ENCODE data around the gene ZNF496.

The ZNF496 gene

DNA sequence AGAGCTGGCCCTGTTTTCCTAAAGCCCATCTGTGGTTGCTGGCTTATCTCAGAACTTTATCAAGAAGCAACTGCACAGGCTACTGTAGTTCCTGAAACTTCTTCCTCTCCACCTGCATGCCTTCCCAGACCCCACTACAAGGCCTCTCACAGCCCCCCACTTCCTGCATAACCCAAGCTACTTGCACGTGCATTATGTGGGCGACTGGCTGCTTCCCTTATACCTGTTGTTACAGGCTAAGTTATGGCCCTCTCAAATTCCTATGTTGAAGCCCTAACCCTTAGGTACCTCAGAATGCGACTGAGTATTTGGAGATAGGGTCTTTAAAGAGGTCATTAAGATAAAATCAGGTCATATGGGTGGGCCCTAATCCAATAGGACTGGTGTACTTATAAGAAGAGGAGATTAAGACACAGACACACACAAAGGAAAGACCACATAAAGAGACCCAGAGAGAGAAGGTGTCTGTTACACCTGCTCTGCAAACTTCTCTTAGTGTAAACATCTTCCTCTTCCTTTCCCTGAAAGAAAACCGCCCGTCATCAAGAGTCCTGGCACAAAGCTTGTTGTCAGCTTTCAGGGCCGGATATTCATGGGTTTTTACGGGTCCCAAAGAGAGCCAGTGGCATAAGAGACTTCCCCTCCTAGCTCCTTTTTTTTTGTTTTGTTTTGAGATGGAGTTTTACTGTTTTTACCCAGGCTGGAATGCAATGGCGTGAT lies 5.1 kb downstream of the ZNF496 start:
- ATAC-seq, result no peak

DNA sequence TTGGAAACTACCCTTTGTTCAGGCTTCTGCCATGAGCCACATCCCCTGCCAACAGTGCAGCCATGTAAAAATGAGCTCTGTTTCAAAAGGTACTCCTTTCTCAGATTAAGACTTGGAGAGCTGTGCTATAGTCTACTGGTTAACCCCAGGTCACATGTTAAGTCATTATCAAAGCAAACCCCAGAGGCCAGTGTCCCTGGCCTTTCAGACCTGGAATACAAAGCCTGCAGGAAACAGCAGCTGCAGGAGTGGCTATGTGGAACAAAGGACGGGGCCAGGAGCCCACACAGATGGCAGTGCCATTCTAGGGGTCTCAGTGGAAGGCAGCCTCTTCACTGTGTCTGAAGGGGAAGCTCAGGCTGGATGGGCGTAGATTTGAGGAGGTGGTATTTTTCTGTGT lies 6.7 kb downstream of the ZNF496 start:
- ATAC-seq, result no peak

DNA sequence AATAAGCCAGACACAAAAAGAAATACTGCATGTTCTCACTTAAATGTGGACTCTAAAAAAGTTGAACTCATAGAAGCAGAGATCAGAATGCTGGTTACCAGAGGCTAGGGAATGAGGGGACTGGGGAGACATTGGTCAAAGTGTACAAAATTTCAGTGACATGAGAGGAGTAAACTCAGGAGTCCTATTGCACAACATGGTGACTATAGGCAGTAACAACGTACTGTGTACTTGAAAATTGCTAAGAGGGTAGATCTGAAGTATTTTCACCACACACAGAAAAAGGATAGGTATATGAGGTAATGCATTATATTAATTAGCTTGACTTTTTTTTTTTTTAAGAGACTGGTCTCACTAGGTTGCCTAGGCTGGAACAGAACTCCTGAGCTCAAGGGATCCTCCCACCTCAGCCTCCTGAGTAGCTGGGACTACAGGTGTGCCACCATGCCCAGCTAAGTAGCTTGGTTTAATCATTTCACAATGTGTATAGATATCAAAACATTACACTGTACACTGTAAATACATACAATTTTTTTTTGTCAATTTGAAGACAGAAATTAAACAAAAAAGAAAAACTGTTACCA lies 7.4 kb downstream of the ZNF496 start:
- ATAC-seq, result no peak

DNA sequence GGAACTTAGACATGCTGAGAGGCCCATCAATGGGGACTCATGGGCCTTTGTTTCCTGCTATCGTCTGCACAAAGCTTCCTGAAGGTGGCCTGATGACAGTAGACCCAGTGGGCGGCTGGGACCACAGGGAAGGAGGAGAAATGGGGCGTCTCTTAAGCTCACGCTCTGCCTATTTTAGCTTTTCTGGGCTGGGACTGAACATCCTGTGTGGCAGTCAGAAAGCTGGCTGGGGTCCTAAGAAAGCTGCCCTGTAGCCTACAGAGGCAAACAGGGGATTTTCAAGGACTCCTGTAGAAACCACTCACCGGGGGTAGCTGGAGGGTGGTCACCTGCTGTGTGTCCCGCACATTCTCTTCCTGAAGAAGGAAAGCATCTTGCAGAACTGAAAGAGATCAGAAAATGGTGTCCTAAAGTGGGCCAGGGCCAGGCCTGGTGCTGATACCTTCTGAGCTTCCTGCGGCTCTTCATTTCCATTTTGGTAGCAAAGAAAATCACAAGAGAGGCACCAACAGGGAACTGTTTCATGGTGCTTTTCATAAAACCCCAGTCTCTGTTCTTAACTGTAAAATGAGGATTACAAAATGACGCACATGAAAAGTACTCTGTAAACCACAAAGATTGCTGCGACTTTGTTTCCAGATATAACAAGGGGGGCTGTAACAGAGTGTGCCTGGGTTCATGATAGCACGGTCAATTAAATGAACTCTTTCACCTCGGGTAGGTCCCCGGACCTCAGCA lies 8.6 kb downstream of the ZNF496 start:
- no peak for ATAC-seq

DNA sequence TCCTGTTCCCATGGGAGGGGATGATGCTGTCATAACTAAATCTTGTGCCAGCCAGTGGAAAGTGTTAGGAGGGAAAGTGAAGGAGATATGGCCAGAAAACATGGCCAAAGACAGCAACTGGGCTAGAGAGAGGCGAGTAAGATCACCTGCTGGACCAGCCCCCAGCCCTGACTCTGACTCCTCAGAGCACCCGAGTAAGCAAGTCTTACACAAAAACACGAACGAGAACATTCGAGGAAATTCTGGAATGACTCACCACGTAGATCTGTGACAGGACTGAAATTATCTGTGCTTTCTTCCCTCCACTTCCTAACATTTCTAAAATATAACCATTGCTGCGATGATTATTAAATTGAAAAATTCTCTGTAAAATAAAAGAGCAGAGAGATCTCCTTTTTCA lies 9.2 kb downstream of the ZNF496 start:
- ATAC-seq, result no peak

DNA sequence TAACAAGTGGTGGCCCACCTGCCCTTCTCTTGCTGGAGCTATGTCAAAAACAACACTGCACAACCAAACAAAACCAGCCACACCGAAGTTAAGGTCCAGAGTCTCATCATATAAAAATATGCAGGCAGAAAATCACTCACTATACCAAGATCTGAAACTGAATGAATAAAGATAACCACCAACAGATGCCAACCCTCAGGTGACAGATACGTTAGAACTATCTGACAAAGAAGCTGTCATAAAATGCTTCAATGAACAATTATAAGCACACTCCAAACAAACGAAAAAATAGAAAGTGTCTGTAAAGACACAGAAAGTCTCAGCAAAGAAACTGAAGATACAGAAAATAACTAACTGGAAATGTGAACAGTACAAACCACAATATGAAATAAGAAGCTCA lies 14.0 kb downstream of the ZNF496 start:
- ATAC-seq, result no peak

DNA sequence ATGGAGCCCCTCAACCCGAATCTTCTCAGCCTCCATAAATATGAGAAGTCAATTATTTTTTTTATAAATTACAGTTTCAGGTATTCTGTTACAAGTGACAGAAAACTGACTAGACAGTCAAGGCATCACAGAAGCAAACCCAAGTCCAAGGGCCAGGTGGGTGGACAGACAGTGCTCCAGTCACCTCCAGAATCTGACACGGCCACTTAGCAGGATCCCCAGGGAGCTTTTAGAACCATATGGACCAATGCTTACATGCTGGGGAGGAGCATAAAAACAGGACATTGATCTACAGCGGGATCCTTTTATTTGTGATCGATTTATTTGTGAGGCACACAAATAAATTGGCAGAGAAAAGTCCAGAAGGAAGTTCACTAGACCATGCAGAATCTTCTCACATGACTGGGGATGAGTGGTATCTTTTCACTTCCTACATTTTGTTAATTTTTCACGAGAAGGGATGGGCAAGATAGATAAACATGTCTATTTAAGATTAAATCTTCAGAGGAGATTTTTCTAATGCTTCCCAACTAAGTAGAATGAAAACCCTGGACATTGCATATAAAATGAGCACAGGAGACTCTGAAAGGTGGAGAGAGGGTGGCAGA lies 15.0 kb downstream of the ZNF496 start:
- no peak for ATAC-seq

DNA sequence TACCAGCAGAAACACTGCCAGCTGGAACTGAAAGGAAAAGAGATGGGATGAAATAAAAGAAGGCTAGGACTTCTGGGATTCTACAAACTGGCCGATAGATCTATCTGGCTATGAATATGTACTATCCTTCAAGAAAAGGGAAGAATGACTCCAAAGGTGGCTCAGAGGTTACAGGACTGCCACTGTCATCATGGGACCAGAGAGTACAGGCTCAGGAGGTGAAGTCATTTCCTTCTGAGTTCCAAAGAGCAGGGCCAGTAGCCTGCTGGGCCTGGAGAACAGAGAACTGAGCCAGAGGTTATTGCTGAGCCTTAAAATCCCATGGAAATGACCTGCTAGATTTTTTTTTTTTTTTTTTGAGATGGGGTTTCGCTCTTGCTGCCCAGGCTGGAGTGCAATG lies 27.6 kb downstream of the ZNF496 start:
- ATAC-seq, result no peak

DNA sequence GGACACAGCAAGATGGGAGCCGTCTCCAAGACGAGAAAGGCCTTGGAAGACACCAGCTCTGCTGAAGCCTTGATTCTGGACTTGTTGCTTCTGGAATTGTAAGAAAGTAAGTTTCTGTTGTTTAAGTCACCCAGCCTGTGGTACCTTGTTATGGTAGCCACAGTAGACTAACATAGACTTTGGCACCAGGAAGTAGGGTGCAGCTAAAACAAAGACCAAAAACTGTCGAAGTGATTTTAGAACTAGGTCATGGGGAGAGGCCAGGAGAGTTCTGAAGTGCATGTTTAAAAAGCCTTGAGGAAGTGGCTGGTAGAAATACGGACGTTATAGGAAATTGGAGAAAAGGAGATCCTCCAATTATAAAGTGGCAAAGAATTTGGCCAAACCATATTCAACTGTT lies 28.5 kb downstream of the ZNF496 start:
- no peak for ATAC-seq

DNA sequence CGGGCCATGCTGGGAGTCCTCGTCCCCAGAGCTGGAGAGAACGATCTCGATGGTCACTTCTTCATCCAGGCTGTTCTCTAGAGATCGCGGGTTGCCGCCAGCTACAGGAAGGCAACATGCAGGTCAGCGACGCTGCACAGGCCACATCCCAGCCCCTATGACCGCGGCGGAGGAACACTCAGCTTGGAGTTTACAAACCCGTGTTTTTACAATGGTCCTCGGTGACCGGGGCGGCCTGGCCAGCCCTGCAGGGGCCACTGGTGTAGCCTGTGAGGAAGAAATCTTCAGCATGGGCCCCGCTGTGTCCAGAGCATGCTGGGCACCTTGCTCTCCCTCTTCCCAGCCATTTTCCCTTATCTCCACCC lies 30.5 kb downstream of the ZNF496 start:
- no peak for ATAC-seq

DNA sequence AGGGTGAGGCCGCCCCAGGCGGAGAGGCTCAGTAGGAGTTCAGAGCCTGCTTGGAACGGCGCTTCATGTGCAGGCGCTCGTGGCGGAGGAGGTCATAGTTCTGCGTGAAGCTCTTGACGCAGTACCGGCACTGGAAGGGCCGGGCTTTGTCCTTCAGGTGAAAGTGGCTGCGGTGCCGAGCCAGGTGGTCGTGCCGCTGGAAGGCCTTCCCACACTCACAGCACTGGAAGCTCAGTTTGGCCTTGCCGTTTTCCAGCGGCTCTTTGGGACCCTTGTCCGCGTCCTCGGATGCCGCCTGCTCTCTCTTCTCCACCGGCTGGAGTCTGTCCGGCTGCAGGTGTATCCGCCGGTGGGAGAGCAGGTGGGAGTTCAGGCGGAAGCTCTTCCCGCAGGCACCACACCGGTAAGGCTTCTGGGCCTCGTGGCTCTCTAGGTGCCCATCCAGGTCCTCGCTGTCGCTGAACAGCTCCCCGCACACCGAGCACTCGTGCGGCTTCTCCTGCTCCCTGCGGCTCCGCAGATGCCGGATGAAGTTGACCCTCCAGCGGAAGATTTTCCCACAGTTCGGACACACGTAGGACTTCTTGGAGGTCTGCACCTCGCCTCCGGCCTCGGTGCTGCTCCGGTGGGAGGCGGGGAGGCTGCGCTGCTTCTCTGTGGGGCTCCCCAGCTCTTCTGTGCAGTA lies 31.0 kb downstream of the ZNF496 start:
- ATAC-seq, result no peak

DNA sequence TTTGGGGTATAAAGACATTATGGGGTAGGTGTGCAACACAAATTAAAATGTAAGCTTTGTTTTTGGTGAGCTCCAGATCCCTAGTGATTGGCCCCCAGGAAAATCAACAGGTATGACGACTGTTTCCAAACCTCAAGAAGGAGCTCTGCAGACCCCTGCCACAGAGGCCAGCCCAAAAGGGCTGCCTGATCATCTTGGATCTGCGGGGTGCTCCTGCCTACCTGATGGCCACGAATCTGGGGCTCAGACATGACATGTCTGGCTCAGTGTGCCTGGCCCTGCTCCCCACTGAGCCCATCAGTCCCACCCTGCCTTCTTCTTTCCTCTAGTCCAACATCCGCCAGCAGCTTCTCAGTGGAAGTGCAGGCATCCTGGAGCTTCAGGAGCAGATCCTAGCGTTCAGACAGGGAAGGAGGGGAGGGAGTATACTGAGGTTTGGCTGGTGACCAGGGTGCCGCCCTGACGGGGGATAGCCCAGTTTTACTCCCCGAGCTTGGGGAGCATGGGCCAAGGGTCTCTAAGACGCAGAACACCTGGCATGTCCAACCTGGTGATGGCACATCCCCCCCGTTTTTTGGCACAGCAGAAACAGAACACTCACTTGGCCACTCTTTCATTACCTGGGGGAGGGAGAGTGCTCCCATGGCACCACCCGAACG lies 31.8 kb downstream of the ZNF496 start:
- no peak for ATAC-seq

DNA sequence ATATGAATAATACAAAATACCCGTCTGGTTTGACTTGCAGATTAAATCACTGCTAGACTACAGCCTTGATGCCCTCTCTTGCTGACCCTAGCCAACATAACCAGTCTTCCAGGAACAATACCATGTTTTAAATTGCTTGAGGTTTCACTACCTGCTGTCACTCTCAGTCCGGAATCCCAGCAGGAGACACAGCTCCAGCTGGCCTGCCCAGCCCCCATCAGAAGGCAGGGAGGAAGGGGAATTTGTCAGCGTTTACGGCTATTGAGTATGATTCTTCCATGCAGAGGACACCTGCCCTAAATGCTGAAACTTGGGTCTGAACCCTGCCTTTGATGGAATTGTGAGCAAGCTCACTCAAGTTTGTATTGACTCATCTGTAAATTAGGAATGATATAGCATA lies 33.0 kb downstream of the ZNF496 start:
- ATAC-seq, result no peak

DNA sequence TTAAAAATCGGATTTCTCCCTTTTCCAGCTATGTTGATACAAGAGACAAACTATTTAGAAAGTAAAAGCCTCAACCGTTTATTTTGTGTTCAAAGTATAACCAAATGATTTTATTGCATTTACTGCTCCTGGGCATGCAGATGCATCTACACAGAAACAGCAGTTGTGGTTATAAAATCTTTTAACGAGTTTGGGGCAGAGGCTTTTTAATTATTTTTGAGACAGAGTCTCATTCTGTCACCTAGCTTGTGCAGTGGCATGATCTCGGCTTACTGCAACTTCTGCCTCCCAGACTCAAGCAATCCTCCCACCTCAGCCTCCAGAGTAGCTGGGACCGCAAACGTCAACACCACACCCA lies 33.6 kb downstream of the ZNF496 start:
- ATAC-seq, result no peak

DNA sequence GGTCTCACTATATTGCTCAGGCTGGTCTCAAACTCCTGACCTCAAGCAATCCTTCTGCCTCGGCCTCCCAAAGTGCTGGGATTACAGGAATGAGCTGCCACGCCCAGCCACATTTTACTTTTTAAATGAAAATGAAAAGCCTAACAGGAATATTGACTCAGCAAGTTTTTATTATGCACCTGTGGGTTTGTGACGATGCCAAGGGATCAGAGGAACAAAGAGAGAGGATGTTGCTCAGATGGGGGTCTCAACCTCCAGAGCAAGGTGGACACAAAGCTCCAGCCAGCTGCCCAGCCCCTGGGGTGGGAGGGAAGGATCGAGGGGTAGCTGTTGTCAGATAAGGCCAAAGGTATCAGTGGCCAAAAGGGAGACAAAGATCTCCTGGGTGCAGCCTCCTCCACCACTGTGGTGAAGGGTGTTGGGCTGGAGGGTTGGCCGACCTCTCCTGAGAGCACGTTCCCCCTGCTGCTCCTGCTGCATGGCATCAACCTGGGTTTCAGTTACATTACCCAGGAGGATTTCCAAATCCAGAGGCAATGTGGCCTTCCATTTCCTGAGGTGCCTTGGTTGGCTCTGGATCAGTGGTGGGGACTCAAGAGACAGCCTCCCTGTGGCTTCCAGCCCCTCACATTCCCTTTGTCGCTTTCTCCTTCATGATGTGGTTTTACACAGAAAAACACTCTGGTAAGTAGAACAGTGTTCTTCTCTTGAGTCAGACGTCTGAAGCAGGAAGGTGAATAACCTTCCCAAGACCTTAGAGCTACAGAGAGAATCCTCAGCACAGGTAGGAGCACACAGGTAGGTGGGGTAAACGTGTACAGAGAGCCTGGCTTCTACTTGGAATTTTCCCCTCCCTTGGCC lies 34.2 kb downstream of the ZNF496 start:
- no peak for ATAC-seq

DNA sequence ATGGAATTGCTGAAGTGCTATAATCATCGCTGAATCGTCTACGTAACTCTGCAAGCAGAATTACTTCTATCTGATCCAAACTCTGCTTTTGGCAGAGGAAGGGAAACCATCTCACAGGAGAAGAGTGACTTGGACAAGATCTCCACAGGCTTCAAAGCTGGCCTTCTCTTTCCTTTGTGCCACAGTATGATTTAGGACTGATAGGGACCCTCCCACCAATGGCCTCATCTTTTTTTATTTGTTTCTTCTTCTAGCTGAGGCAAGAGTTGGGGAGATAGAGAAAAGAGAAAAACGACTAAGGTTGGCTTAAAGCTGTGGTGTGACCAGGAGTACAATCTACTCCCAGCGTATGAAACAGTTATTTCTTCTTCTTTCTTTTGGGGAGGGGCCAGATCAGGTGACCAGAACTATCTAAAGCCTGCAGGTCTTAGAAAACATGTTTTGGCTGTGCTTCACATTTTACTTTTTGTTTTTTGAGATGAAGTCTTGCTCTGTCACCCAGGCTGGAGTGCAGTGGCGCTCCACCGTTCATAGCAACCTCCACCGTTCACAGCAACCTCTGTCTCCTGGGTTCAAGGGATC lies 35.0 kb downstream of the ZNF496 start:
- no peak for ATAC-seq

DNA sequence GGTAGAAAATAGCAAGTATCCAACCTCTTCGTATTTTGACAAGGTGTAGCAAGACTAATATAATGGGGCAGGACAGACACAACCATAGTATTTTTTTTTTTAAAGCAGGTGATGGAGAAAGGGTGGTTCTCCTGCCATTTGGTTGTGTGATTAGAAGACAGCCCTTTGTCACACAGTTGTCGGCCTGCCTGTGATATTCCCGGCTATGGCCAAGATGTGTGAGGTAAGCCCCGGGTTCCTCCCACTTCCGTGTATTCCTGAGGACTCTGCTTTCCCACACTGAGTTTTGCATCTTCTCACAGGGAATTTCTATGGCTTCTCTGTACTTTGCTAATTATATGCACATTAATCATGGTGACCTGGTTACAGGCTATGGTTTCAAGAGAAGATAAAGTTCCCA lies 35.9 kb downstream of the ZNF496 start:
- ATAC-seq, result no peak

DNA sequence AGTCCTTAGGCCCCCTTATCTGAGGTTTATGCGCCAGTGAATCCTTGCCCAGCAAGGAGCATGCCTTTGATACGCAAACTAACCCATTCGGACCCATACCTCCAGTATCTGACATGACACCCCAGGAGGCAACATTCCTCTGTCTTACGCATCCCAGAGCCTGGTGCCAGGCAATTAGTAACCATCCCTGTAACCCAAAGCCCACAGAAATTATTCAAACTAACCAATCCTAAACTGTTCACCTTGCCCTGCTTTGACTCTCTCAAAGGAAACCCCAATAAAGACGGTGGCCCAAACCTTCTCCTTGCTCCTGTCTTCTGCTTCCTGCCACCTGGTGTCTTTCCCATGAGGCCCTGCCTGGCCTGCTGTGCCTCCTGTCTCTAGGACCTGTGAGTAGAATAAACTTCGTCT lies 36.4 kb downstream of the ZNF496 start:
- ATAC-seq, result no peak

DNA sequence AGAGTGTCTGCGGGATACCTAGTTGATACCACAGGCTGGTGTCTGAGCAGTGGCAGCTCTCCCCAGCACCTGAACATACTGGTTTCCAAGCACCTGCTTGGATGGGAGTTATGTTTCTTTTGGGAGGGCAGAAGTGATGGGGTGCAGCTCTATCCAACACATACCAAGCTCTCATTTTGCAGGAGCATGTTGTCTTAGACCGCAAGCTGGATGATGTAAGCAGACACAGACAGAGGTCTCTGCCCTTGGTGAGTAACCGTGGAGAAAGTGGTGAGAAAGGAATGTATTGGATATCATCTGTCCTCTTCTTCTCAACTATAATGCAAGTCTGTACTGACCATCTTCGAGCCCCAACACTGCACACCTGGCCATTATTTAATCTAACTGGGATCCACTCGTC lies 37.4 kb downstream of the ZNF496 start:
- no peak for ATAC-seq

DNA sequence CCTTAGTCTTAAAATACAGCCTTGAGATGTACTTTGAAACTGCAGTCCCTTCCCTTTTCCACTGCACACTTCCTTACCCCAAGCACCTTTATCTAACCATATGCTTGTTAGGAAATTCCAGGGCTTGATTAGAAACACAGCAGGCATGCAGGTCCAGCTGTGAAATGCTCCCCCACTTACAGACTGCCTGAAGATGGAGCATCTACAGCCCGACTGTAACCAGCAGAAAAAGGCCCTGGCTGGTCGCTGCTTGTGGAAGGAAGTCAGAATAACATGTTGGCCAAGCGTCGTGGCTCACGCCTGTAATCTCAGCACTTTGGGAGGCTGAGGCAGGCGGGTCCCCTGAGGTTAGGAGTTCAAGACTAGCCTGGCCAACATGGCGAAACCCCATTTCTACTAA lies 38.6 kb downstream of the ZNF496 start:
- ATAC-seq, result no peak

DNA sequence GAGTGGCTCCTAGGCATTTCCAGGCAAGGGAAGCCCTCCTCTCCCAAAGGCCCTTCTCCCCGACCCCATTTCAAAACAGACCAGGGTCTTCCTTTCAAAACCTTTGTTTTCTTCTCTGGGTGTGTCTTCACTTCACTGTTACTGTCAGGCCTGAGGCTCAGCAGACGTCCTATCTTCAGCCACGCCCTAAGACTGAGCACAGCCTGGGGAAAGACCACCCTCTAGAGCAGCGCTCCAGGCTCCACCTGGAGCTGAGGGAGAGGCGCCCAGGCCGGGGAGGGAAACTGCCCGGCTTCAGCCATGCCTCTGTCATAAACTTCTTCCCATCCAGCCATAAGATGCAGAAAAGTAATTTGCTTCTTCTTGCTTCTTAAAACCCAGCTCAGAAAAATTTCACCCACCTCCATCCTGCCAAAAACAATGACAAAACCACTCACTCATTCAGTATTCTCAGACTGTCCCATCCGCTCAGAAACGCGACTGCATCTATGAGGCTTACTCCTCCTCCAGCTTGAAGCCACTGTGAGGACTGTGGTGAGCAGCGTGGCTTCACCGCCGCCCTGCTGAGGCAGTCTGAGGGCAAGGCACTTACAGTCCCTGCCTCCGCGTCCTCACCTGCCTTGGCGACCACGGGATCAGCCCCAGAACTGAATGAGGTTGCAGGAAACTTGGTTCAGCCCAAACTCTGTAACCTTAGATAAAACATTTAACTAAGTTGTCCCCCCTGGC lies 39.7 kb downstream of the ZNF496 start:
- no peak for ATAC-seq

All from activated CD4-positive, CD25-positive, alpha-beta regulatory T cell treated with anti-CD3 and anti-CD28 coated beads, Interleukin-2, amount 50 U/mL, for 24 hours (primary cell).